Ishikawa (cell line): ENCODE data around the gene HTT-AS.

Experiments
- CEBPB ChIP-seq: IDR thresholded peaks from 2 replicates; pipeline ENCODE4 v1.6.1; 2012
- CREB1 ChIP-seq: IDR thresholded peaks from 2 replicates; pipeline ENCODE4 v1.6.1; 2012; ENCODE audit warnings: low read depth
- EGR1 ChIP-seq: IDR thresholded peaks from 2 replicates; pipeline ENCODE4 v1.6.1; 2012
- EP300 ChIP-seq: IDR thresholded peaks from 2 replicates; pipeline ENCODE4 v1.6.1; 2012; ENCODE audit warnings: borderline replicate concordance
- FOXM1 ChIP-seq: IDR thresholded peaks from 2 replicates; pipeline ENCODE4 v1.6.1; 2012; ENCODE audit warnings: low read depth, borderline replicate concordance
- MAX ChIP-seq: IDR thresholded peaks from 2 replicates; pipeline ENCODE4 v1.6.1; 2012
- NFIC ChIP-seq: IDR thresholded peaks from 2 replicates; pipeline ENCODE4 v1.6.1; 2012
- RAD21 ChIP-seq: IDR thresholded peaks from 2 replicates; pipeline ENCODE4 v1.6.1; 2012; ENCODE audit warnings: low read depth
- REST ChIP-seq: IDR thresholded peaks from 2 replicates; pipeline ENCODE4 v1.6.1; 2012; ENCODE audit warnings: low read depth, mild to moderate bottlenecking
- TAF1 ChIP-seq: IDR thresholded peaks from 2 replicates; pipeline ENCODE4 v1.6.1; 2012; ENCODE audit warnings: low read depth, mild to moderate bottlenecking
- TCF12 ChIP-seq: IDR thresholded peaks from 2 replicates; pipeline ENCODE4 v1.6.1; 2012; ENCODE audit warnings: low read depth
- TEAD4 ChIP-seq: IDR thresholded peaks from 2 replicates; pipeline ENCODE4 v1.6.1; 2012
- USF1 ChIP-seq: IDR thresholded peaks from 2 replicates; pipeline ENCODE4 v1.6.1; 2012
- YY1 ChIP-seq: IDR thresholded peaks from 2 replicates; pipeline ENCODE4 v1.6.1; 2012; ENCODE audit warnings: low read depth
- ZBTB7A ChIP-seq: IDR thresholded peaks from 2 replicates; pipeline ENCODE4 v1.6.1; 2012; ENCODE audit warnings: low read depth

The HTT-AS gene

GRCh38 chr4:3022651-3023050, 51.7 kb downstream of the HTT-AS start:
- TF ChIP-seq RAD21 (no peak), CREB1 (no peak), EGR1 (no peak), CEBPB (no peak), EP300 (no peak), TEAD4 (no peak), MAX (no peak), FOXM1 (no peak), TCF12 (no peak)

GRCh38 chr4:3022112-3022511, 52.2 kb downstream of the HTT-AS start:
- TF ChIP-seq YY1 = no peak
- no peak for TF ChIP-seq REST
- TF ChIP-seq EGR1 = no peak
- no peak for TF ChIP-seq ZBTB7A
- no peak for TF ChIP-seq RAD21
- TF ChIP-seq USF1 = no peak
- TF ChIP-seq EP300 = no peak
- no peak for TF ChIP-seq CEBPB
- TF ChIP-seq MAX = no peak
- TF ChIP-seq TCF12 = no peak
- no peak for TF ChIP-seq FOXM1
- TF ChIP-seq NFIC = no peak

- no peak for TF ChIP-seq TCF12
- no peak for TF ChIP-seq REST
- no peak for TF ChIP-seq RAD21
- no peak for TF ChIP-seq TEAD4
- TF ChIP-seq YY1 = no peak
- no peak for TF ChIP-seq EP300
- no peak for TF ChIP-seq ZBTB7A
- no peak for TF ChIP-seq CEBPB
- TF ChIP-seq FOXM1 = no peak
- no peak for TF ChIP-seq USF1
- no peak for TF ChIP-seq TAF1
- no peak for TF ChIP-seq MAX
Measured at GRCh38 chr4:3021627-3022026, 52.7 kb downstream of the HTT-AS start.

GRCh38 chr4:3021127-3021526, 53.2 kb downstream of the HTT-AS start:
- TF ChIP-seq USF1 = no peak
- TF ChIP-seq ZBTB7A = no peak
- no peak for TF ChIP-seq EP300
- no peak for TF ChIP-seq CEBPB
- TF ChIP-seq RAD21 = no peak
- no peak for TF ChIP-seq YY1
- TF ChIP-seq CREB1 = no peak

- TF ChIP-seq NFIC (no peak), TCF12 (no peak), FOXM1 (no peak), YY1 (no peak), RAD21 (no peak), USF1 (no peak), TAF1 (no peak), MAX (no peak), EP300 (no peak)
Measured at GRCh38 chr4:3019145-3019846, 55.0 kb downstream of the HTT-AS start.
